Lower lobe of right lung (tissue), 2 donors: ENCODE data around the gene BEX3. TPM values are rescaled to one million over a fixed set of nuclear protein-coding genes. Genes with fewer than 3 reads are reported as not detected.

Experiments
- ATAC-seq, 2 donors: fragments of 200-7000 bp; cut with Tn5 transposase; one replicate each; pipeline ENCODE4 v1.9.1; 2020 to 2022; ENCODE audit warnings: mild to moderate bottlenecking in 2 of 2, moderate library complexity in 2 of 2
- DNase-seq: peaks from one replicate; pipeline ENCODE4 v3.0.0-alpha.2; 2020
- H3K27ac ChIP-seq: fragments of 200-600 bp; one replicate; pipeline ENCODE4 v1.8.0; 2022
- H3K27me3 ChIP-seq: fragments of 200-600 bp; one replicate; pipeline ENCODE4 v1.8.0; 2022; ENCODE audit warnings: low read depth
- H3K36me3 ChIP-seq: fragments of 200-600 bp; one replicate; pipeline ENCODE4 v1.8.0; 2022; ENCODE audit warnings: mild to moderate bottlenecking
- H3K4me1 ChIP-seq: fragments of 200-600 bp; one replicate; pipeline ENCODE4 v1.8.0; 2022
- H3K4me3 ChIP-seq: fragments of 200-600 bp; one replicate; pipeline ENCODE4 v1.8.0; 2022; ENCODE audit warnings: mild to moderate bottlenecking
- H3K9me3 ChIP-seq: fragments of 200-600 bp; one replicate; pipeline ENCODE4 v1.8.0; 2022
- CTCF ChIP-seq: fragments of 200-600 bp; IDR thresholded peaks from one replicate; pipeline ENCODE4 v1.8.0; 2022; ENCODE audit warnings: antibody characterized with exemption, mild to moderate bottlenecking
- intact Hi-C: fragments of 100-400 bp; cut with DNase I; formaldehyde crosslinking; loops from one replicate; pipeline ENCODE4 v1.11.0; 2022
- total RNA-seq: library from RNA; stranded (reverse); fragmentation: NEBNext Ultra II Directional; extraction: Animal tissue kit (Norgen Biotek cat#: 25700); gene quantifications from one replicate; pipeline ENCODE4 v1.2.1, GENCODE V29; 2021
- donor health status: DM: no; HTN: yes; CAD: no; lungs with severe emphysema.

Gene BEX3
- total RNA-seq, 1 donor from 2014 or later, result 93.9 TPM

DNA sequence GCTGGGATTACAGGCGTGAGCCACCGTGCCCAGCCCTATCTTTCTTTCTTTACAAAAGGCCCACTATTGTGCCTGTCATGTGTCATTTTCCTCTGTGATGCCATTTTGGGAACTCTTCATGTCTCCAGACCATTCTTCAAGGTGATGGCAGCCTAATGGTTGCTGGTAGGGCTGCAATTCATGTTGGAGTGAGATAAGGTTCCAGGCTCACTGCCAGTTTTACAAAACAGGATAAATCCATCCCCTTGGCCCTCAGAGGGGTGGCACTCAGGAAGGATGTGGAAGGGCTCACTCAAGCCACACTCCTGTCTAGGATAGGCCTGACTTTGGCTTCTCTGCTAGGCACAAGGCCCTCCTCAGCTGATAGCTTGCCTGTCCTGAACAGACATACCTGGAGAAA lies 16.2 kb upstream of the BEX3 start:
- Histone ChIP-seq H3K27me3 (no peaks in the 10 kb centered on the region), H3K4me3 (no peak overlapping the region), H3K4me1 (no peaks in the 10 kb centered on the region), H3K9me3 (no peaks in the 10 kb centered on the region), H3K27ac (no peak overlapping the region), H3K36me3 (no peaks in the 10 kb centered on the region)
- intact Hi-C loops, result no loop called here
- ATAC-seq (no peak), DNase-seq (no peak)
- no peak for TF ChIP-seq CTCF

DNA sequence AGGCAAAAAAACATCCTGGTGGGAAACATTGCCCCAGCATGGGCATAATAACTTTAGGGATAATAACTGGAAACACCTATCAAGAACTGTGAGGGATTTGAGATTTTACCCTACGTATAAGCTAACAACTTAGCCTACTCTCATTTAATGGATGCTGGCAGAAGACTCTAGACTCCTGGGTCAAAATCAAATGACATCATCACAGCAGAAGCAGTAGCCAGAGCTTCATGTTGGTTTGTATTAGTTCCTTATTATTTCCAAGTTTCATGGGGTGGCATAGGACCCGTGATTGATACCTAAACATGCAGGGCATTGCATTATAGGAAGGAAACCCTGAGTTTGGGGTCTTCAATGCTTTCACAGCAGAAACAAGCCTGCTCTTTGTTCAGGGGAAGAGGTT lies 15.4 kb upstream of the BEX3 start:
- no peak overlapping the region for H3K27ac ChIP-seq
- no peaks in the 10 kb centered on the region for H3K27me3 ChIP-seq
- DNase-seq (no peak), ATAC-seq (no peak)
- H3K36me3 ChIP-seq, result no peaks in the 10 kb centered on the region
- H3K9me3 ChIP-seq, result no peaks in the 10 kb centered on the region
- intact Hi-C loops, result no loop called here
- no peaks in the 10 kb centered on the region for H3K4me1 ChIP-seq
- TF ChIP-seq CTCF, result no peak
- H3K4me3 ChIP-seq, result no peak overlapping the region

- no peak for TF ChIP-seq CTCF
- Histone ChIP-seq H3K4me3 (no peak overlapping the region), H3K27ac (no peak overlapping the region), H3K4me1 (no peaks in the 10 kb centered on the region), H3K27me3 (no peaks in the 10 kb centered on the region), H3K36me3 (no peaks in the 10 kb centered on the region), H3K9me3 (no peaks in the 10 kb centered on the region)
- ATAC-seq (no peak), DNase-seq (no peak)
- intact Hi-C loops, result no loop called here
These were observed 14.5 kb upstream of the BEX3 start for GRCh38 chrX:103361798-103362197.

GRCh38 chrX:103362474-103362873 lies 13.9 kb upstream of the BEX3 start:
- ATAC-seq (no peak), DNase-seq (no peak)
- TF ChIP-seq CTCF, result no peak
- Histone ChIP-seq H3K27ac (no peak overlapping the region), H3K4me3 (no peak overlapping the region), H3K36me3 (no peaks in the 10 kb centered on the region), H3K9me3 (no peaks in the 10 kb centered on the region), H3K27me3 (no peaks in the 10 kb centered on the region), H3K4me1 (no peaks in the 10 kb centered on the region)
- intact Hi-C loops, result no loop called here

DNA sequence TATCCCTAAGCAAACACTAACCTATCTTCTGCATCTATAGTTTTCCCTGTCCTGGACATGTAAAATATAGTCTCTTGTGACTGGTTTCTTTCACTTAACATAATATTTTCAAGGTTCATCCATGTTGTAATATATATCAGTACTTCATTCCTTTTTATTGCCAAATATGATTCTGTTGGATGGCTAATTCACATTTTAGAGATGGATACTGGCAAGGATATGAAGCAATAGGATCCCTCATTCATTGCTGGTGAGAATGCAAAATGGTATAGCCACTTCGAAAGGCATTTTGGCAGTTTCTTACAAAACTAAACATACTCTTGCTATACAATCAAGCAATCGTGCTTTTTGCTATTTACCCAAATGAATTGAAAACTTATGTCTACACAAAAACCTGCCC lies 13.3 kb upstream of the BEX3 start:
- no peaks in the 10 kb centered on the region for H3K4me1 ChIP-seq
- intact Hi-C loops, result no loop called here
- no peak overlapping the region for H3K27ac ChIP-seq
- H3K27me3 ChIP-seq, result no peaks in the 10 kb centered on the region
- H3K9me3 ChIP-seq, result no peaks in the 10 kb centered on the region
- ATAC-seq, result no peak
- no peaks in the 10 kb centered on the region for H3K36me3 ChIP-seq
- H3K4me3 ChIP-seq, result no peak overlapping the region
- TF ChIP-seq CTCF, result no peak
- DNase-seq, result no peak

DNA sequence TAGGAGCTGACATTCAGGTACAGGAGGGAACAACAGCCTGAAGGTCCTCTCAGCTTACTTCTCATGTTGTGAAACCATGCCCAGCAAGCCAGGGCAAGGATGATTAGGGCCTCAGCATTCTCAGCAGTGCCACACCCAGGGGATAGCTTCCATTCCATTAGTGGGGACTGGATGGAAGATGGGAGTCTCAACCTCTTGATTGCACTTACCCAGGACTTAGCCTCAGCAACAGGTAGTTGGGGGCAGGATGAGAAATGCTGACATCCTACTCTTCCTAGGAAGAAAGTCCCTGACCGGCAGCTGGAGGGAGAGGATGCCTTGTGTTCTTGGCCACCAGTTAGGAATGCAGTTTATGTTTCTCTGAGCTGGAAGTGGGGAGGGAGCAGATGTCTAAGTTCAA lies 8.8 kb upstream of the BEX3 start:
- no peak for DNase-seq
- TF ChIP-seq CTCF, result no peak
- no peaks in the 10 kb centered on the region for H3K36me3 ChIP-seq
- H3K4me1 ChIP-seq, result no peaks in the 10 kb centered on the region
- no peak overlapping the region for H3K27ac ChIP-seq
- no peaks in the 10 kb centered on the region for H3K27me3 ChIP-seq
- no peak for ATAC-seq
- H3K9me3 ChIP-seq, result no peaks in the 10 kb centered on the region
- intact Hi-C loops, result no loop called here
- no peak overlapping the region for H3K4me3 ChIP-seq
